Measurements from ENCODE around the gene CORIN. TPM values are rescaled to one million over a fixed set of nuclear protein-coding genes. Genes with fewer than 3 reads are reported as not detected.

The CORIN gene
- total and polyA plus RNA-seq, 7 donors = under 0.01 to 2.5 (median 0.34) TPM

- 69 to 83% methylated on average over 5 of the region's 5 CpGs for WGBS, 2 donors
Observed at GRCh38 chr4:47831026-47831679, 6.7 kb downstream of the CORIN start.

GRCh38 chr4:47830265-47831025 lies 7.4 kb downstream of the CORIN start:
- intact Hi-C loops (cut with DNase I) = loop anchor here (10.0 kb wide), 1 partner anchor 156 kb away; no protein-coding TSS in a partner anchor
- Histone ChIP-seq H3K4me3 (no peak overlapping the region), H3K27me3 (peaks cover 0 to 9% (median 0%) of the 10 kb centered on the region in 3 donors), H3K9me3 (no peaks in the 10 kb centered on the region), H3K4me1 (peaks cover 0 to 3% (median 2%) of the 10 kb centered on the region in 4 donors), H3K36me3 (no peaks in the 10 kb centered on the region), H3K27ac (no peak overlapping the region)
- DNase-seq = no peak
- 75 to 85% methylated on average over 3 of the region's 3 CpGs for WGBS, 2 donors
- TF ChIP-seq POLR2AphosphoS5 (IDR thresholded peaks at IDR 0.05) (no peak), CTCF (IDR thresholded peaks at IDR 0.05) (no peak), EP300 (IDR thresholded peaks at IDR 0.05) (no peak), POLR2A (IDR thresholded peaks at IDR 0.05) (no peak)

More at GRCh38 chr4:47831026-47831679, 6.7 kb downstream of the CORIN start:
- intact Hi-C loops (cut with DNase I) = loop anchor here (10.0 kb wide), 1 partner anchor 156 kb away; no protein-coding TSS in a partner anchor
- H3K4me3 ChIP-seq = no peak overlapping the region
- H3K9me3 ChIP-seq = no peaks in the 10 kb centered on the region
- no peak overlapping the region for H3K27ac ChIP-seq
- peaks cover 0 to 9% (median 0%) of the 10 kb centered on the region in 3 donors for H3K27me3 ChIP-seq
- H3K36me3 ChIP-seq = no peaks in the 10 kb centered on the region
- peaks cover 0 to 10% (median 9%) of the 10 kb centered on the region in 4 donors for H3K4me1 ChIP-seq
- no peak for TF ChIP-seq POLR2A (IDR thresholded peaks at IDR 0.05)
- no peak for DNase-seq

GRCh38 chr4:47829438-47829837 lies 8.4 kb downstream of the CORIN start:
- Histone ChIP-seq H3K4me1 (no peaks in the 10 kb centered on the region), H3K36me3 (no peaks in the 10 kb centered on the region), H3K4me3 (no peak overlapping the region), H3K9me3 (no peaks in the 10 kb centered on the region), H3K27me3 (peaks cover 0 to 4% (median 0%) of the 10 kb centered on the region in 3 donors), H3K27ac (no peak overlapping the region)
- no peak for DNase-seq
- intact Hi-C loops (cut with DNase I) = no loop called here
- no peak for TF ChIP-seq POLR2AphosphoS5 (IDR thresholded peaks at IDR 0.05)
- TF ChIP-seq EP300 (IDR thresholded peaks at IDR 0.05) = no peak
- no peak for TF ChIP-seq CTCF (IDR thresholded peaks at IDR 0.05)
- no peak for TF ChIP-seq POLR2A (IDR thresholded peaks at IDR 0.05)

GRCh38 chr4:47827343-47828047 lies 10.4 kb downstream of the CORIN start:
- Histone ChIP-seq H3K4me1 (no peaks in the 10 kb centered on the region), H3K9me3 (no peaks in the 10 kb centered on the region), H3K36me3 (no peaks in the 10 kb centered on the region), H3K27ac (no peak overlapping the region), H3K4me3 (no peak overlapping the region), H3K27me3 (no peaks in the 10 kb centered on the region)
- TF ChIP-seq POLR2A (IDR thresholded peaks at IDR 0.05) = no peak
- TF ChIP-seq CTCF (IDR thresholded peaks at IDR 0.05) = no peak
- no peak for TF ChIP-seq POLR2AphosphoS5 (IDR thresholded peaks at IDR 0.05)
- intact Hi-C loops (cut with DNase I) = no loop called here
- DNase-seq = no peak
- 60 to 74% methylated on average over 2 of the region's 2 CpGs for WGBS, 2 donors

GRCh38 chr4:47824840-47825239 lies 13.0 kb downstream of the CORIN start:
- Histone ChIP-seq H3K9me3 (no peaks in the 10 kb centered on the region), H3K27ac (no peak overlapping the region), H3K4me1 (no peaks in the 10 kb centered on the region), H3K4me3 (no peak overlapping the region), H3K36me3 (no peaks in the 10 kb centered on the region), H3K27me3 (no peaks in the 10 kb centered on the region)
- no peak for DNase-seq
- WGBS, 2 donors = 61 to 70% methylated on average over 7 of the region's 7 CpGs
- no peak for TF ChIP-seq POLR2AphosphoS5 (IDR thresholded peaks at IDR 0.05)
- TF ChIP-seq EP300 (IDR thresholded peaks at IDR 0.05) = no peak
- TF ChIP-seq CTCF (IDR thresholded peaks at IDR 0.05) = no peak
- no peak for TF ChIP-seq POLR2A (IDR thresholded peaks at IDR 0.05)
- intact Hi-C loops (cut with DNase I) = no loop called here
